ENCODE results near the gene LVRN. TPM values are rescaled to one million over a fixed set of nuclear protein-coding genes. Genes with fewer than 3 reads are reported as not detected.

LVRN gene
- total RNA-seq, 1 experiment from 2014 or later: 0.64 TPM

DNA sequence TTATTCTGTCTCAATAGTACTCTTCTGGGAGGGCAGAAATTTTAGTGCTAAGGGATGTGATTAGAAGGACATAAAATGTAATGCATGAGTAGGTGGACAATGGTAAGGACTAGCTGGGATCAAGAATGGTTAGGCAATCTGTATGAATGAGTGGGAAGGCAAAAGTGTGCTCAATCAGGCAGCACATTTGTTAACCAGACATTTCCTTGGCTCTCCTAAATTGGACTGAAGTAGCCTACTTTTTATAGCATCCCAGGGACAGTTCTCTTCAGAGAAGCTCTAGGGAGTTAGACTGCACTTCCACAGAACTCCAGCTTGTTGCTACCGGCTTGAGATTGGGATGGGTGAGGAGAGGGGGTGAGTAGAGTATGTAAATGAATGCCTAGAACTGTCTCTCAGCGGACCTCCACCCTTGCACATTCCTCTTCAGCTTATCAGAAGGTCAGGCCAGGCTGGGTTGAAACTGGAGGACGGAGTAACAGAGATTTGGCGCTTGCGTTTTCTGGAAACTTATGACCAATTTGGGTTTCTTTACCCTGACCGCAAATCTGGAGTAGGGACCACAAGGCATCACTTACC, 51.0 kb downstream of the LVRN start:
- no peak for DNase-seq (ENCODE audit: extremely low read depth, low read depth)

DNA sequence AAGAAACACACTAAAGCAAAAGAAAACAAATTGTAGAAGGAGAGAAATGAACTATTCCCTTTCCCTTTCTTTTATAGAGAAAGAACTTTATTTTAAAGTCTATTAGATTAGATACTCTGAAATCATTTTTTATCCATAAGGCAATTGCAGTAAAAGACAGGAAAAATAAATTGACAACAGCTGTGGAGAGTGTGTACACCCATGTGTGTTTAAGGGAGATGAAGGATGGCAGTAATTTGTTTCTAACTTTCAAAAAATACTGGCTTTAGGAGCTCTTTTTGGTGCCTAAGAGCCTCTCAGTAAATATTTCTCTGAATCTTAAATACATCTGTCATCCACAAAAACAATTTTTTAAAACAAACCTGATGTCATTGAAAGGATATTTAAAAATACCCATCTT, 51.7 kb downstream of the LVRN start:
- no peak for DNase-seq (ENCODE audit: extremely low read depth, low read depth)

DNA sequence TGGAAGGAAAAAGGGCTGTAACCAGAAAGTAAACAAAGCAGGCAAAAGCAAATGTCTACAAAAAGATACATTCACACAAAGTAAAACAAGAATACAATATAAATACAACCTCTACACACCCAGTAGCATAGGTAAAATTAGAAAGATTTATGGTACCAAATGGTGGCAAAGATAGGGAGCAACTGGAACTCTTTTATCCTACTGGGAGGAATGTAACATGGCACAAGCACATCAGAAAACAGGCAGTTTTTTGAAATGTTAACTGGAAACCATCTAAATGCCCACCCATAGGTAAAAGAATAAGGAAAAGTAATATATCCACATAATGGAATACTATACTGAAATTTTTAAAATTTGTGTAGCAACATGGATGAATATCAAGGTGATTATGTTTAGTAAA, 61.3 kb downstream of the LVRN start:
- no peak for DNase-seq (ENCODE audit: extremely low read depth, low read depth)

DNA sequence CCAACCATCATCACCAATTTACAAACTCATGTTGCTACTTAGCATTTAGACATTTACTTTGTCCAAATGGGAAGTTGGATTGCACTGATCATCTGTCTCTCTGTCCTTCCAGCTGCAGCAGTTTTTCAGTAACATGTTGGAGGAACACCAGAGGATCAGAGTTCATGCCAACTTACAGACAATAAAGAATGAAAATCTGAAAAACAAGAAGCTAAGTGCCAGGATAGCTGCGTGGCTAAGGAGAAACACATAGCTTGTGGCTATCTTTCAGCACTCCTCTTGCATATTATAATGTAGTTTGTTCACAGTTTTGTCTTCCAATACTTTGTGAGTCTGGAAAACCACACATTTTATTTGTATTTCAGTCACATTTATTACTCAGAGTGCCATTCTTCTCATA, 63.6 kb downstream of the LVRN start:
- DNase-seq (ENCODE audit: extremely low read depth, low read depth): no peak

DNA sequence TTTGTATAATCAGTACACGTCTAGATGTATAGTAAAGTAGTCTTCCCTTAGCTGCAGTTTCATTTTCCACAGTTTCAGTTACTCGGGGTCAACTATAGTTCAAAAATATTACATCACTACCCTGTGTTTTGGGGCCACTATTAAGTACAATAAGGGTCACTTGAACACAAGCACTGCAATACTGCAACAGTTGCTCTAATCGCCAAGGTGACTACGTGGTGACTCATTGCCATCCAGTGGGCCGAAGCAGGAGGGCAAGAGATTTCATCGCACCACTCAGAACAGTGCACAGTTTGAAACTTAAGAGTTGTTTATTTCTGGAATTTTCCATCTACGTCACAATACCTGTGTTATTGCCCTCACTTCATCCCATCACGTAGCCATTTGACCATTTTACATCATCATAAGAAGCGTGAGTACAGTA, 69.8 kb downstream of the LVRN start, which contains the start of gene ARL14EPL:
TSS of gene ARL14EPL (plus strand) at position 379 of the 424 bp plus-strand sequence. CDS start 18,994 bp downstream, outside the sequence.
- peak; percentile 46 for DNase-seq (ENCODE audit: extremely low read depth, low read depth)

DNA sequence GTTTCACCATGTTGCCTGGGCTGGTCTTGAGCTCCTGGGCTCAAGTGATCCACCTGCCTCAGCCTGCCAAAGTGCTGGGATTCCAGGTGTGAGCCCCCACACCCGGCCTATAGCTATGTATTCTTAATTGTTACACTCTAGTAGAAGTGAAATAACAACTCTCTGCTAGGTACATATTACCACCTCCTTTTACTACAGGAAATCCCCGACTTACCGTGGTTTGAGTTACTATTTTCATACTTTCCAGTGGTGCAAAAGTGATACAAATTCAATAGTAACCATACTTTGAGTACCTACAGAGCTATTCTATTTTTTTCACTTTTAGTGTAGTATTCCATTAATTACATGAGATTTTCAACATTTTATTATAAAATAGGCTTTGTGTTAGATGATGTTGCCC, 70.7 kb downstream of the LVRN start:
- DNase-seq (ENCODE audit: extremely low read depth, low read depth): no peak

DNA sequence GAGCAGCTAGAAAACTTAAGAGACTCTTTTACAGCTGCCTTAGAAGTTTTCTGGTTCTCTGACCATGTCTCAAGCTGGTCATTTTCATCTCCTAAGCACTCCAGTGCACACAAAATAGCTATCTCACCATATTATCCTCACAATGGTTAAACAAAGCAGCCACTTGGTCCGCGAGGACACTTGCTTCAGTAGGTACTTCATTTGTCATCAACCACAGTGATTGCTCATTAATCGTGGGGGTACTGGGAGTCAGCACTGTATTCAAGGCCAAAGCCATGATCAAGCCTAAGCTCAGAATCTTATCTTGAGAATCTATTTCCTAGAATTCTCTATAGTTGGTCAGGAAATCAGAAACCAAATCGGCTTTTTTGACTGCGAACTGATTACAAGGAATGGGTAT, 72.8 kb downstream of the LVRN start:
- DNase-seq (ENCODE audit: extremely low read depth, low read depth): no peak

DNA sequence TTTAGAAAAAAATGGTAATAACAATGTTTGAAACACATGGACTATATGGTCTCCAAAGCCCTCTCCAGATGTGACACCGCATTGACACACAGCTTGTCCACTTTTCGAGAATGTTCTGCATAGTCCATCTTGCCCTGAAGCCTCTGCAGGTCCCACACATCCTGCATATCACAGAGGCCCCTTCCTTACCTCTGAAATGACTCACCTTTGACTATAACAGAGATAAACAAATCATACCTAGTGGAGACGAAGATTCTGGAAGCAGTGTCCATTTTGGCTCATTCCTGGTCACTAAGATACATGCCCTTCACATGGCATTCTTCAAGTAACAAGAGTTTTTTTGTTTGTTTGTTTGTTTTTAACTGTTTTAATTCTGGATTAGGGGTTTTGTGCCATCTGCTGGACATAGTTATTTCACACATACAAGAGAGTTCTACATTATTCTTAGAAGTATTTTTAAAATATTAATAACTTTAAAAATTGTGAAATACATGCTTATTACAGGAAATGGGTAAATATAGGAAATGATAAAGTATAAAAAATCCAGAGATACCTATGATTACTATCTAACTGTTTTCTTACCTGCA, 75.1 kb downstream of the LVRN start:
- no peak for DNase-seq (ENCODE audit: extremely low read depth, low read depth)

DNA sequence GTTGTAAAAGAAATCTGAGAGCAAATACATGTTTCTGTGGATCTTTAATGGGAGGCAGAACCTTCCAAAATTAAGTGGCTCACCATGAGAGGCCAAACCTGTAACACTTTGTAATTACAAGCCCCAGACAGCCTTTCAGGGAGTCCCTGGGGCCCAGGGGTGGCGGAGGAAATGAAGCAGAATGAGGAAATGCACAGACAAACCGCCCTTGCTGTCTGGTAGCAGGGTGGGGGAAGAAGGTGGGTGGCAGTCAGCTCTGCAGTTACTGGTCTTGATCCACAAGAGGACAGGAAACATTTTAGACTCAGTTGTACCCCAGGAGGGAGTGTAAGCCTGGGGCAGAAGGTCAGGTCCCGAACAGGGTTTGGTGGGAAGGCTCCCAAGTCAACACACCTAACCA, 76.5 kb downstream of the LVRN start:
- no peak for DNase-seq (ENCODE audit: extremely low read depth, low read depth)

DNA sequence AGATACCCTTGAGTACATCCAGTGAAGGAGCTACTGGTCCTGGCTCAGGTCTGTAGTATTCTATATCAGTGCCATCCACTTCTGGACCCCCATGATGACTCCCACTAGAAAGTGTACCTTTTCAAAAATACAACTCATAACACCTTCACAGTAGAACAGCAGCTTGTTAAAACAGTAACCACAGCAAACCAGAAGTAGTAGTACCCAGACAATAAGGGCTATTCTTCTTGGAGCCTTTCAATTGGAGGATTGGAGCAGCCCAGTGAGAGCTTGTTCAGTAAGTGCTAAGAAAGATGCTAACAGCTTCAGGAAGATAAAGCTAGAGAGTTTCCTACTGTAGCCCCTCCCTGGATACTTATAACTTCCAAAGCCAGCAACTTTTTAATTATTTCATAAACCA, 80.1 kb downstream of the LVRN start:
- no peak for DNase-seq (ENCODE audit: extremely low read depth, low read depth)

DNA sequence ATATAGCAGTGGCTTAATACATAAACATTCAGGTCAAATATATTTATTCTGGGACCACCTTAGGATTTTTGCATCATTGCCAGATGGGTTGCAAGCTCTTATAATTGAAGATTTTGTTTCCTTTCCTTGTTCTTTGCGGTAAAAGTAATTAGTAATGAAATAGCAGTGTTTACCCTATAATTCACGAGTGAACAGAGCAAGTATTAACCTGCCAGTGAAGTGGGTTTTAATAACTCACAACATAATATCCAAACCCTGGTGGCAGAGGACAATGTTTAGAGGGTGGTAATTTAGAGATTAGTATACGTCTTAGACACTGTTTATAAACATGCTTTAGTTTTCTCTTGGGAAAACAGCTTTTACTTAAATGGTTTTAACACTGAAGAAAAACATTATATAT, 81.8 kb downstream of the LVRN start:
- no peak for DNase-seq (ENCODE audit: extremely low read depth, low read depth)

DNA sequence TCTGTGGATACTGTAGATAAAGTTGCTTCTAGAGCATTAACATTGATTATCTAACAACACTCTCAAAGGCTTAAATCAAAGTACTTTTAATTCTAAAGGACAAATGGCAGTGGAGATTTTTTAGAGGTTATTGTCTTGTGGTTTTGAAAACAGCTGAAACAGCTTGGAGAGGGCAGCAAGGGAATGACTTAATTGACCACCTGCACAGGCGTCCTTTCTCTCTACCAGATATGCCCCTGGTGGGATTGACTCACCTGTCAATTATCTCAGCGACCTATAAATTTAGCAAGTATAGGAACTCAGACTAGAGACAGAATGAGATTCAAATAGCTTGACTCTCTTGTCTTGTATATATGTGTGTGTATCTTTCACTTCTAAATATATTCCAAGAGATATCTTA, 83.5 kb downstream of the LVRN start:
- no peak for DNase-seq (ENCODE audit: extremely low read depth, low read depth)

DNA sequence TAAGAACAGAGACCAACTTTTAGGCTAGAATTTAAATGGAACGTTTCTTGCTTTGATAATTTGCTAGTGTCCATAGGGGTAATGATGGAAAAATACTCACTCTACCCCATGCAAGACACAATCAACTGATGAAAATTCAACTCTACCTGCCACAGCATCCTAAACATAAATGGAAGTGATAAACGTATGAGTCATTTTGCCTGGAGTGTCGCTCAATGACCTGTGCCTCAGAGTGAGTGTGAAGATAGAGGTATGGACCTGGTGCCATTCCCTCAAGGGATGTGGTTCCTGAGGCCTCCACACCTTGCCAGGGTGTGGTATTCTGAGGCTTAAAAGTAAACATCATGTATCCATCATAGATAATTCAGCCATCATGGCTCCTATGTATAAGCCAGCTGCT, 84.0 kb downstream of the LVRN start:
- DNase-seq (ENCODE audit: extremely low read depth, low read depth): no peak

DNA sequence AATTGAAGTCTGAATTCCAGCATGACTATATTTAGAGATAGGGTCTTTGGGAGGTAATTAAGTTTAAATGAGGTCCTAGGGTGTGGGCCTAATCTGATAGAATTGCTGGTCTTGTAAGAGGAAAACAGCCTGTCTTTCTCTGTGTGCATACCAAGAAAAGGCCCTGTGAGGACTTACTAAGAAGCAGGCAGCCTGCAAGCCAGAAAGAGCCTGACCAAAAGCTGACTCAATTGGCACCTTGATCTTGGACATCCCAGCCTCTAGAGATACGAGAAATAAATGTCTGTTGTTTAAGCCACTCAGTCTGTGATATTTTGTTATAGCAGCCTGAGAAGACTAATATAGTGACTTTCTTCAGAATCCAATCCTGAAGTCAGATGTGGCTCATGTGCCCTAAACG, 84.5 kb downstream of the LVRN start:
- DNase-seq (ENCODE audit: extremely low read depth, low read depth): no peak

DNA sequence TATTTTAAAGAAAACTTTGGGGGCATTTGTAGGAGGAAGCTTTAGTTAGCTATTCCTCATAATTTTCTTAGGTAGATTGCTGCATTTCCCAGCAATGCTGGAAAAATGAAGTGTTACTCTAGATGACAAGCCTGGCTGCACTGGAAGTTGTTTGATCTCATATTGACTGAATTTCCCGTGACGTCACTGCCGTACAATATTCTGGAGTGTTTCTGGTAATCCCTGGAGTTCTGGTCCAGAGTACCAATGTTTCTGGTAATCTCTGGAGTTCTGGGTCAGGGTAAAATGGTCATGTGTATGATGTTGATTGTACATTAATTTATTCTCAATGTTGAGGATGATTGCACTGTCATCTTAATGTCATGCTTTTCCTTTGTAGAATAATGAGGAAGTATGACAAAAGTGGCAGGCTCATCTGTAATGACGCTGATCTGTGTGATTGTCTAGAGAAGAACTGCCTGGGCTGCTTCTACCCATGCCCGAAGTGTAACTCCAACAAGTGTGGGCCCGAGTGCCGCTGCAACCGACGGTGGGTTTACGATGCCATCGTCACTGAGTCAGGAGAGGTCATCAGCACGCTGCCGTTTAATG, 96.2 kb downstream of the LVRN start:
- no peak for DNase-seq (ENCODE audit: extremely low read depth, low read depth)

DNA sequence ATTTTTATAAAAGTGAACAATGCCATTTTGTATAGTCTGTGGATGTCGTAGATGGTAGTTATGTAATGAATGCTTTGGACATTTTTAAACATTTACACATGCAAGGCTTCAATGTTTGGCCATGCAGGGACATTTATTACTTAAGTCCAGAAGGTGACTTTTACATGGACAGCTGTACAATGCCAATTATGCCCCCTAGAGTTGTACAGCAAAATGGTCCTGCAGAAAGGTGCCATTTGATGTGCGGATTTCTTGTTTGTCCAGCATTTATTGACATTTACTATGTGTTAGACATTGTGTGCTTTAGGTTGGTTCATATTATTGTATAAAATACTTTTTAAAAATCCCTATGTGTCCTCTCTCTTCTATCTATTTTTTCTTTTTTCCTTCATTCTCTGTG, 100.1 kb downstream of the LVRN start:
- no peak for DNase-seq (ENCODE audit: extremely low read depth, low read depth)

DNA sequence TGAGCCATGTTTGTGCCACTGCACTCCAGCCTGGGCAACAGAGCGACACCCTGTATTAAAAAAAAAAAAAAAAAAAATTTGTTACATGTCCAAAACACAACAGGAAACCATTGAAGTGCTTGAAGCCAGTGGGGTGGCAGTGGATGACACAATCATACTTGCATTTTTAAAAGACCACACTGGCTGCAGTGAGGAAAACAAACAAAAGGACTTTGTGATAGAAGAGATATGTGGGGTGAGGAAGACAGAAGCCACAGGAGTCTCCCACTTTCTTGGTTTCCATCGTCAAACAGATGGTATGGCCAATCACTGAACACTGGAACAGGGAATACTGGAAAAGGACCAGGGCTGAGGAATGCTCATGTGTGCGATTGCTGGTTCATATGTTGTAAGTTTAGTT, 101.7 kb downstream of the LVRN start:
- DNase-seq (ENCODE audit: extremely low read depth, low read depth): no peak

DNA sequence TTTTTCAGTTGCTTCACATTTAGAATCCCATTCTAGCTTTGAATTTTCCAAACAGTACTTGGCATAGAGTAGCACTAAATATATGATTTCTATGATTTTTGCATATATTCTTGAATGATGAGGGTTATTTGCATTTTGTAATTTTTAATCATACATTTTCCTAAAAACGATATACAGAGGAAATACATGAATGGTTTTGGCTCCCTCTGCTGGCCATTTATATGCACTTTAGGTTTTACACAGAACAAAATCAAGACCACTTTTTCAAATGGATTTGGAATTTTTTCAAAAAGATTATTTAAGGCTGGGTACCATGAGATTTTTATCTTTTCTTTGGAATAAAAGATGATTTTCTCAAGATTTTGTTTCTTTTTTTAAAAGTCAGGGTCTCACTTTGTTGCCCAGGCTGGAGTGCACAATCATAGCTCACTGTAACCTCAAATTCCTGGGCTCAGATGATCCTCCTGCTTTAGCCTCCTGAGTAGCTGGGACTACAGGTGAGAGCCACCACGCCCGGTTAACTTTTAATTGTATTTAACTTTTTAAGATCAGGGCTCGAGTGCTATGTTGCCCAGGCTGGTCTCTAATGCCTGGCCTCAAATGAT, 105.9 kb downstream of the LVRN start:
- peak; percentile 54 for DNase-seq (ENCODE audit: extremely low read depth, low read depth)

DNA sequence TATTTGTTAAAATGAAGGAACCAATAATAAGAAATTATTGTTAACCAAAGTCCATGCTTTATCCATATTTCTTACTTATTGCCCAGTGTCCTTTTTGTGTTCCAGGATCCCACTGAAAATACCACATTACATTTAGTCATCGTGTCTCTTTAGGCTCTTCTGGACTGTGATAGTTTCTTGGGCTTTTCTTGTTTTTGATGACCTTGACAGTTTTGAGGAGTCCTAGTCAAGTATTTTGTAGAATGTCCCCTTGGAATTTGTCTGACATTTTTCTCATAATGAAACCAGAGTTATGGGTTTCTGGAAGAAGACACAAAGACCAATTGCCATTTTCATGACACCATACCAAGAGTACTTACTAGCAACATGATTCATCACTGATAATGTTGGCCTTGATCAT, 108.9 kb downstream of the LVRN start:
- DNase-seq (ENCODE audit: extremely low read depth, low read depth): no peak

DNA sequence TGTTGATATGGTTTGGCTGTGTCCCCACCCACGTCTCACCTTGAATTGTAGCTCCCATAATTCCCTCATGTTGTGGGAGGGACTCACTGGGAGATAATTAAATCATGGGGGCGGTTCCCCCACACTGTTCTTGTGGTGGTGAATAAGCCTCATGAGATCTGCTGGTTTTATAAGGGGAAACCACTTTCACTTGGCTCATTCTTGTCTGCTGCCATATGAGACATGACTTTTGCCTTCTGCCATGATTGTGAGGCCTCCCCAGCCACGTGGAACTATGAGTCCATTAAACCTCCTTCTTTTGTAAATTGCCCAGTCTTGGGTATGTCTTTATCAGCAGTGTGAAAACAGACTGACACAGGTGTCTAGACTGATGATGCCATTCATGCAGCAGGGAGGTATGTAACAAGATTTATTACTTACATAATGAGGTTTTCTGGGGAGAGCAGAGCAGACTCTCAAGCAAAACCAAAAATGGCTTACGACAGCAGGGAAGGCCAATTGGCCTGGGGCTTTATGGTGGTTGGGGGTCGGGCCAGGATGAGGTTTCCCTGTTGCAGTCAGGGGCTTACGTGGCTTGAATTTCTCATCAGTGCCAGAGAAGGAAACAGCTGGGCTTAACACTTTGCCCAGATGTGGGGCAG, 113.0 kb downstream of the LVRN start:
- no peak for DNase-seq (ENCODE audit: extremely low read depth, low read depth)

DNA sequence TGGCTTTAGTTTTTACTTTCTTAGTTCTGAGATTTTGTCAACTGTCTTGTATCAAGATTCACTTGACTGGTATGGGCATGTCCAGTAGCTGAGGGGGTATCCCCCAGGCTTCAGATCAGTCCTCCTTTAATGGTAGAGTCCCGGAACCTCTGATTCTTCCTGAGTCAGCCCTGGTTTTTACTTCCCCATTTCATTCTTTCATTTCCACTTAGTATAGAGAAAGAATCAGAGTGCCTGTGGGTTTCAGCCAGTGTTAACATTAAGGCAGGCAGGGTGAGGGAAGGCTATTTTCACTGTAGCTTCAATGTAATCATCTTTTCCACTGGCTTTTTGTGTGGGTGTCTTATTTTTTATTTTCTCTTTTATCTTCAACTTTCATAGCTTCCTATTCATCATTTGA, 114.2 kb downstream of the LVRN start:
- DNase-seq (ENCODE audit: extremely low read depth, low read depth): no peak

All from NCI-H460 (cell line).